MCF 10A (cell line): ENCODE data around the gene GABPA. TPM values are rescaled to one million over a fixed set of nuclear protein-coding genes. Genes with fewer than 3 reads are reported as not detected.
A peak's percentile ranks its signal among the peaks of the same experiment; 100 is the strongest.

Source experiments
- BruUV-seq: library from RNA; stranded (reverse); fragments of 400-500 nt; replicated peaks from 2 replicates; lab custom pipeline; 2021; lab: Mats Ljungman, UMichigan
- CTCF ChIA-PET: fragments of 300-600 bp; sonication (Branson Sonifier 250); formaldehyde crosslinking; extraction: SDS; loops from one replicate; lab custom pipeline; 2021; ENCODE audit warnings: antibody characterized with exemption, inconsistent platforms; lab: Yijun Ruan, JAX
- POLR2A ChIA-PET: fragments of 300-600, 350-650 bp; sonication (Branson Sonifier 250); formaldehyde crosslinking; extraction: SDS; loops from one replicate; lab custom pipeline; 2020; ENCODE audit warnings: antibody characterized with exemption, inconsistent platforms; lab: Yijun Ruan, JAX
- DNase-seq: peaks from one replicate; pipeline ENCODE4 v3.0.0-alpha.2; 2018; ENCODE audit not compliant: unreplicated experiment
- H3K27ac Mint-ChIP-seq: one replicate; pipeline ENCODE4 v1.8.0; 2022; ENCODE audit warnings: mild to moderate bottlenecking, low read depth, mixed read lengths; ENCODE audit not compliant: unreplicated experiment
- H3K27me3 Mint-ChIP-seq: one replicate; pipeline ENCODE4 v1.8.0; 2022; ENCODE audit warnings: mixed read lengths; ENCODE audit not compliant: insufficient read depth, unreplicated experiment
- H3K36me3 Mint-ChIP-seq: one replicate; pipeline ENCODE4 v1.8.0; 2022; ENCODE audit warnings: mild to moderate bottlenecking, moderate library complexity, mixed read lengths; ENCODE audit not compliant: insufficient read depth, unreplicated experiment
- H3K4me1 Mint-ChIP-seq: one replicate; pipeline ENCODE4 v1.8.0; 2022; ENCODE audit warnings: mixed read lengths; ENCODE audit not compliant: insufficient read depth, unreplicated experiment
- H3K4me3 Mint-ChIP-seq: one replicate; pipeline ENCODE4 v1.8.0; 2022; ENCODE audit warnings: mild to moderate bottlenecking, moderate library complexity, mixed read lengths; ENCODE audit not compliant: unreplicated experiment
- H3K9me3 Mint-ChIP-seq: one replicate; pipeline ENCODE4 v1.8.0; 2022; ENCODE audit warnings: mixed read lengths; ENCODE audit not compliant: unreplicated experiment
- CTCF ChIP-seq: fragments of 200-600 bp; IDR thresholded peaks from one replicate; pipeline ENCODE4 v1.8.0; 2022; ENCODE audit warnings: antibody characterized with exemption, mild to moderate bottlenecking; ENCODE audit not compliant: unreplicated experiment
- intact Hi-C: fragments of 100-400 bp; cut with micrococcal nuclease; formaldehyde crosslinking; loops from 2 replicates; pipeline ENCODE4 v1.14.1; 2022
- total RNA-seq: library from RNA; stranded (reverse); gene quantifications from 2 replicates; pipeline ENCODE4 v1.2.3, GENCODE V29; 2022

The GABPA gene
- total RNA-seq, 1 experiment from 2014 or later, result 16.3 TPM

- Mint-ChIP-seq H3K9me3 (no peaks in the 10 kb centered on the region), H3K4me1 (no peaks in the 10 kb centered on the region), H3K4me3 (peak overlapping the region; percentile 95), H3K27me3 (no peaks in the 10 kb centered on the region), H3K36me3 (peaks cover 51% of the 10 kb centered on the region), H3K27ac (peak overlapping the region; percentile 100)
- POLR2A ChIA-PET, result interaction anchor here (0.7 to 3.4 kb wide), 28 partner anchors 9 to 1644 kb away, joined by 3 to 42 read pairs (median 4); partner anchors contain the start of gene MRPL39
- CTCF ChIA-PET, result interaction anchor here (0.7 to 3.6 kb wide), 7 partner anchors 16 to 1084 kb away, joined by 3 to 20 read pairs (median 3); no protein-coding TSS in a partner anchor
- DNase-seq, result peak; percentile 28
- TSS peak; percentile 30 for BruUV-seq
- TF ChIP-seq CTCF, result no peak
- intact Hi-C loops, result loop anchor here (1.0 to 2.0 kb wide), 2 partner anchors 127 to 129 kb away; partner anchors contain the start of gene MRPL39
Measured at GRCh38 chr21:25733859-25734653, 716 bp upstream of the GABPA start.

- H3K4me1 Mint-ChIP-seq, result no peaks in the 10 kb centered on the region
Measured at GRCh38 chr21:25734654-25734903, 193 bp upstream of the GABPA start.

DNA sequence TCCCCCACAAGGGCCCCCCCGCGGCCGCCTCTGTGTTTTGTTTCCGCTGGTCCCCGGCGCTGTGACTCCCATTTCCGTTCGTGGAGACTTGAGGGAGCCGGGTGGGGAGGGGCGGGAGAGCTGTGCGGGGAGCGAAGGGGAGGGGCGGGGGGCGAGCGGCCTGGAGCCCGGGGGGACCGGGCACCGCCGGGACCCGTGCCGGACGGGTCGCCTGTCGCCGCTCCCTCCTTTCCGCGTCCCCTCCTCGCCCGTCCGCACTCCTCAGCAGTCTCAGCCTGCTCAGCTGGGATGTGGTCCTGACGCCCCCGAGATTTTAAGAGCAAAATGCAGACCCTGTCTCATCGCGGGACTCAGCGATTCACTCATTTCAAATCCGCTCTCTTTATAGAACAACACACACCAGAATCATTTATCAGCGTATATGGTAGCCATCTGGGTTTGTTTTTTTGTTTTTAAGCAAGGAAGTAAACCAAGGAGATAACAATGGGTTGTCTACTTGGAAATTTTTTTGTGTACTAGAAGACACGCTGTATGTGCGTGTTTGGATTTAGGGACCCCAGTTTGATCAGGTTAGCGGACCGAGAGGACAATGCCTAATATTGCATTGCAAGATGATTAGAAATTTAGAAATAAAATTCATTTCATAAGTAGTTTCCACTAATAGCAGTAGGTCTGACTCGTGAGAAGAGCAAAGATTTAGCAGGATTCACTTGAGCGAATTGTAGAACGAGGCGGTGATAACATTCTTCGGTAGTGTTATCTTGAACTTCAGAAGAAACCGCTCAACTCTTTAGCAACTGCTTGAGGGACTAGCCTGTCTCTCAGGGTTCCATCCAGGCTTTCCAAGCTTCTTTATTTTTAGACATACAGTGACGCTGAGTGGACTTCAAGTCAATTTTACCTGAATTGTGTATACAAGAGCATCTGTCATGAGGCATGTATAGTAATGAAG is 1.1 kb downstream of the GABPA start:
- Mint-ChIP-seq H3K9me3 (no peaks in the 10 kb centered on the region), H3K36me3 (peaks cover 32% of the 10 kb centered on the region), H3K4me3 (peak overlapping the region; percentile 95), H3K27ac (peak overlapping the region; percentile 100), H3K27me3 (no peaks in the 10 kb centered on the region), H3K4me1 (no peaks in the 10 kb centered on the region)
- no peak for TF ChIP-seq CTCF
- peak; percentile 81 for DNase-seq
- intact Hi-C loops, result loop anchor here (2.0 kb wide), 1 partner anchor 127 kb away; no protein-coding TSS in a partner anchor
- POLR2A ChIA-PET, result interaction anchor here (0.6 to 3.4 kb wide), 23 partner anchors 8 to 768 kb away, joined by 3 to 42 read pairs (median 3); partner anchors contain the start of gene MRPL39
- CTCF ChIA-PET, result interaction anchor here (0.5 to 3.6 kb wide), 4 partner anchors 127 to 160 kb away, joined by 3 to 20 read pairs (median 4); no protein-coding TSS in a partner anchor
- TSS peak; percentile 36 for BruUV-seq

More at GRCh38 chr21:25734654-25734903, 193 bp upstream of the GABPA start:
- Mint-ChIP-seq H3K4me3 (peak overlapping the region; percentile 95), H3K27me3 (no peaks in the 10 kb centered on the region), H3K36me3 (peaks cover 46% of the 10 kb centered on the region), H3K27ac (peak overlapping the region; percentile 100), H3K9me3 (no peaks in the 10 kb centered on the region)
- BruUV-seq, result no TSS peak
- CTCF ChIA-PET, result interaction anchor here (0.6 to 3.6 kb wide), 7 partner anchors 17 to 887 kb away, joined by 3 to 20 read pairs (median 3); no protein-coding TSS in a partner anchor
- POLR2A ChIA-PET, result interaction anchor here (0.6 to 3.4 kb wide), 30 partner anchors 8 to 1645 kb away, joined by 3 to 42 read pairs (median 4); partner anchors contain the start of gene MRPL39
- DNase-seq, result no peak
- TF ChIP-seq CTCF, result no peak
- intact Hi-C loops, result loop anchor here (1.0 to 2.0 kb wide), 2 partner anchors 127 to 128 kb away; partner anchors contain the start of gene MRPL39
